ENCODE results near the gene UXT.

UXT gene

DNA sequence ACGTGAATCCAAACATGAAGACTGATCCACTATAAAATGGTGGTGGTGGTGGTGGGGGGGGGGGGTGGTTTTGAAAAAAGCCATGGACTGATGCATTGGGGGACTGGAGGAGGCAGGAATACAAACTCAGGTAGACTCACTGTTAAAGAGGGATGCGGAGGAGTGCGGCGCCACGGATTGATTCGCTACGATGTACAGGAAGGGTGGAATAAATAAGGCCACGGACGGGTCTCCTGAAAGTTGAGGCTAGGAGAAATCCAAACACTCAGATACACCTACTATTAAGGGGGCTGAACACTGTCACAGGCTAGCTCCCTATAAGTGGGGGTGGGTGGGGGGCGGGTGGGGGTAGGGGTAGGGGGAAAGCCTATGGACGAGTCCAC lies 9.2 kb downstream of the UXT start:
- DNase-seq (ENCODE audit: low read depth in 3 of 3, low spot score in 1 of 3): no peak

DNA sequence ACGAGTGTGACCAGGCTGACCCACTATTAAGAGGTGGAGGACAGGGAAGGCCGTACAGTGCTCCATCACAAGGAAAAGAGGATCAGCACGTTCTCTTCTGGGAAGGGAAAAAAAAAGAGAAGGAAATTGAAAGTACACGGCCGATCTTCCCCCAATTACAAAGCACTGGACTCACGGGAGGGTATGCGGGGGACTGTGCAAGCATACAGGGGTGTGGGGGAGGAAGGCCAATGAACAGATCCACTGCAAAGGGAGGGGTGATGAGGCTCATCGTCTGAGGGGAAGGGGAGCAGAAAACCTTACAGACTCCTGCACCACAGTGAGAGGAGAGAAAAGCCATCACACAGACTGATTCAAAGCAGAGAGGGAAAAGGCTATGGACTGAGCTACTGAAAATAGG lies 9.7 kb downstream of the UXT start:
- no peak for DNase-seq (ENCODE audit: low read depth in 3 of 3, low spot score in 1 of 3)

DNA sequence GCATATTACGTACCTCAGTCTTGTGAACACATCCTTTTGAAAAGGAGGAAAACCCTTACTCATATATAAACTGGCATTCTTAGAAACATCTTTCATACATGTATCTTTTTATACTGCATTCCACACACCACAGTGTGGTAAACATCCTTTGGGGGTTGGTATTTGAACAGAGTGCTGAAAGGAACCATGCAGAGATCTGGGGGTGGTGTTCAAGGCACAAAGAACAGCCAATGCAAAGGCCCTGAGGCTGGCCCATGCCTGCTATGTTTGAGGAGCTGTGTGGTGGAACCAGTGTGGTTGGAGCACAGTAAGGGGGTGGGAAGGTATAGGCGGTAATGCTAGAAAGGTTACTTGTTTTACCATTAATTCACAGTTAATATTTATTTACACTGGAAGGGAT lies 10.6 kb downstream of the UXT start:
- DNase-seq (ENCODE audit: low read depth in 3 of 3, low spot score in 1 of 3): no peak

DNA sequence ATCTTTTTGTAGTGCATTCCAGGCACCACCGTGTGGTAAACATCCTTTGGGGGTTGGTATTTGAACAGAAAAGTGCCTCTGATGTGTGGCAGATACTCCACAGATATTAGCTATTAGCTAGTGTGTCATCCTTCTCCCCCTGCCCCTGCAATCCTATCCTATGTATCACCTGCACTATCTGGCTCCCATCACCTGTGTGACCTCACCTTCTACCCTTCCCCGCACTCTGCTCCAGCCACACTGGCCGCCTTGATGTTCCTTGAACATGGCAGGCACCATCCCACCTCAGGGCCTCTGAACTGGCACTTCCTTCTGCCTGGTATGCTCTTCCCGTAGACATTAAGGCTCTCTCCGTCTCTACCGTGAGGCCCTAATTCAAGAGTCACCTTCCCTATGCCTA lies 12.3 kb downstream of the UXT start:
- no peak for DNase-seq (ENCODE audit: low read depth in 3 of 3, low spot score in 1 of 3)

DNA sequence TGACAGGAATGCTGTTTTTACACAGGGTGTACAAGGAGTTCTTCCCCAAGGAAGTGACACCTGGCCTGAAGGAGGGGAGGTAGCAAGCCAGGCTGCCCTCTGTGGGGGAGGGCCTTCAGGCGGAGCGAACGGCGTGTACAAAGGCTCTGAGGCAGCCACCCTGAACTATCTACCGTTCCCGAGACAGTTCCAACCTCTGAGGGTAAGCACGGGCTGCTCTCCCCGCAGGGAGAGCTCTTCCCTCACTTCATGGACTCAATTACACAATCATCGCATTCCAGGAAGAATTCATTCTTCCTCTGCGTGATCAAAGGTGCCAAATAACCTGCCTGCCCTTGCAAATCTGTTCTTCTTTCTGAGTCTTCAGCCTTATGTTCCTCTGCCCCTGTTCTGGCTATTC lies 13.4 kb downstream of the UXT start:
- DNase-seq (ENCODE audit: low read depth in 3 of 3, low spot score in 1 of 3): no peak

DNA sequence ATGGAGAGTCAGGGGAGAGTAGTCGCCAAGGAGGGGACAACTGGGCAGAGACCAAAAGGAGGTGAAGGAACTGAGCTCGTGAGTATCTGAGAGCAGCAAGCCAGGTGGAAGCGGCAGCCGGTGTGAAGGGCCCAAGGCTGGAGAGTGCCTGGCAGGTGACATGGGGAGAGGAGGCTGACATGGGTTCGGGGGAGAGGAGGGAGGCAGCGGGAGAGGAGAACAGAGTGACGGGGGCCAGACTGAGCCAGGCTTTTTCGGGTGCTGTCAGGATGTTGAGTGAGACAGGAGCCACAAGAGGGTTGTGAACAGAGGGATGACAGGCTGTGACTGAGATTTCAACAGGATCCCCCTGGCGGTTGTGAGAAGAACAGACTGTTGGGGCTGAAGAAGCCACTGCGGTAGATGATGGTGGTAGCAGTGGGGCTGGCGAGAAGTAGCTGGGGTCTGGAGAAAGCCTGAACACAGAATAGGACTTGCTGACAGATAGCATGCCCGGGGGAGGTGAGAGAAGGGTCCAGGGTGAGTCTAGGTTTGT lies 14.4 kb downstream of the UXT start:
- DNase-seq (ENCODE audit: low read depth in 3 of 3, low spot score in 1 of 3): no peak

DNA sequence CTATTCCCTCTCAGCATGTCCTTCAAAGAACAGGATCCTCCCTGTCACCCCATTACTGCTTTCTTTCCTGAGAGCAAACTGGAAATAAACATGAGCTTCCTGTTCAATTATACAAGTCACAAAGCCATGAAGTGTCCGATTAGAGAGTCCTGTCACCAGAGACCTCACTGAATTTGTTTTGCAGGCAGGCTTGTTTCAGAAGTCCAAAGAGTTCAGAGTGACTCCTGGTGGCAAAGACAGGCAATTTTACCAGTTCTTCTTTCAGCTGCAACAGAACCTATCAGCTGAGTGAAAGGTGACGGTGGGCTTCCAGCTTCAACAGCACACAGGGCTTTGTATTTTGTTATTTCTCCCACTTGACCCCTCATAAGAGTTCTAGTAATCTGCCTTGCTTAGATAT lies 15.1 kb downstream of the UXT start:
- no peak for DNase-seq (ENCODE audit: low read depth in 3 of 3, low spot score in 1 of 3)

DNA sequence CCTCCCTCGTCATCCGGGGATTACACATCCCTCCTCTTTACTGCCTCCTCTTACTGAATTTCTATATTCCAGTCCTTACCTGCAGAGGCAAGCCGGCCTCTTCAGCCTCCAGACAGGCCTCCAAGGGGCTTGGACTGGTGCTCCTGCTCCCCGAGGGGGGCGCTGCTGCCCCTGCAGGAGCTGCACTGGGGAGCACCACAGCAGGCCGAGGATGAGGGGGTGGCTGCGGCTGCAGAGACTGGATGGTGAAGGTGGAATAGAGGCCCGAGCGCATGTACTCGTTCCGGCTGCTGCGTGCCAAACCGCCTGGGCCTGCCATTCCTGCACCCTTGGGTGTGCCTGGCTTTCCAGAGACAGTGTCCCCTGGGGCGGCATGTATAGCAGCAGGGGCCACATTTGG lies 20.2 kb downstream of the UXT start:
- no peak for DNase-seq (ENCODE audit: low read depth in 3 of 3, low spot score in 1 of 3)

DNA sequence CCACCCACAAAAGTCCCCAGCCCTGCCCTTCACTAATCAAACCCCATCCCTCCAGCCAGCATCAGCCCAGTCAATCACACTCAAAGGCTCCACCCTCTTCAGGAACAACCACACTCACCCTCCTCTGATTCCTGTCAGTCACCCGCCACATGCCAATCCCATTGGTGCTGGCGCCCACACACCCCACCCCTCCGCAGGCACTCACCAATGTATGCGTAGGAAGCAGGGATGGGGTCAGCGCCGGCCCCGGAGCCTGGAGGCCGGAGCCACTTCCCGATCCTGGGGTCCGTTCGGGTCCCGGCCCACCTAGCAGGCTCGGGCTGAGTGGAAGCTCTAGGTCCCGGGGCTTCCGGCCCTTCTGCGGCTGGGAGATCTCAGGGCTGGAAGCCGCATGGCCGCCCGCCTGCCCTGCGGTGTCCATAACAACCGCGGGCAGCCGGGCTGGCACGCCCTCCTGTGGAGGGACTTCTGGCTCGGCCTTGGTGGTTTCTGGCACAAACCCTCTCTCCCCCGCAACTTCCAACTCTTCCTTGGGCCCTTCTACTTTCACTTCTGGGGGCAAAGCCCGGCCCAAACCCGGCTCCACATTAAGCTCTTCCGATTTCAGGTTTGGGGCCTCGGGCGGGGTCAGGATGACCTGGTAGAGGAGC lies 21.3 kb downstream of the UXT start:
- DNase-seq (ENCODE audit: low read depth in 3 of 3, low spot score in 1 of 3): no peak

DNA sequence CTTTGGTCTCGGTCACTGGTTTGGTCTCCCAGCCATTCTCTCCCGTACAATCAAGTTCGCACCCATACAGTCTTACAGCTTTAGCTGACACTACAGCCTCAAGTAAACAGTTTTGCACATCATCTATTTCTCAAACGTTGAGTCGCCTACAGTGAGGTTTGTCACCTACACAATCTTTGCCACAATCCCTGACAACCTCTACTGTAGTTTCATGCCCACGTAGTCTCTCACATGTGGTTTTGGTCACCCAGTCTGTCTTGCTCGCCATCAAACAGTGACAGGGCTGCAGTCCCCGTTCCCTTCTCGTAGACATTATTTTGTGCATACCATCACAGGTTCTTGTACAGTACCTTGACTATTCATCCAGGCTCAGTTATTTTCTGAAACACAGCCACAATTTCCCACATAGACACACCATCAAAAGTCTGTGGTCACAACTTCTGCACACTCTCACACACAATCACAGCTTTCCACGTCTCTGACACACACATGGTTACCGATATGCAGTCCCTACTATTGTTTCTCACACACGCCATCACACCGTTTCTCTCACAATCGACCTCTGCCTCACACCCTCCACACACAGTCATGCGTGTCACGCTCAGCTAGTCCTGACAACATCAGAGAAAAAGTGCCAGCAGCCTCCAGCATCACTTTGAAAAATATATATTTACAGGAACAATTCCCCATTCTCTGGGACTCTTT lies 24.0 kb downstream of the UXT start:
- DNase-seq (ENCODE audit: low read depth in 3 of 3, low spot score in 1 of 3): no peak

DNA sequence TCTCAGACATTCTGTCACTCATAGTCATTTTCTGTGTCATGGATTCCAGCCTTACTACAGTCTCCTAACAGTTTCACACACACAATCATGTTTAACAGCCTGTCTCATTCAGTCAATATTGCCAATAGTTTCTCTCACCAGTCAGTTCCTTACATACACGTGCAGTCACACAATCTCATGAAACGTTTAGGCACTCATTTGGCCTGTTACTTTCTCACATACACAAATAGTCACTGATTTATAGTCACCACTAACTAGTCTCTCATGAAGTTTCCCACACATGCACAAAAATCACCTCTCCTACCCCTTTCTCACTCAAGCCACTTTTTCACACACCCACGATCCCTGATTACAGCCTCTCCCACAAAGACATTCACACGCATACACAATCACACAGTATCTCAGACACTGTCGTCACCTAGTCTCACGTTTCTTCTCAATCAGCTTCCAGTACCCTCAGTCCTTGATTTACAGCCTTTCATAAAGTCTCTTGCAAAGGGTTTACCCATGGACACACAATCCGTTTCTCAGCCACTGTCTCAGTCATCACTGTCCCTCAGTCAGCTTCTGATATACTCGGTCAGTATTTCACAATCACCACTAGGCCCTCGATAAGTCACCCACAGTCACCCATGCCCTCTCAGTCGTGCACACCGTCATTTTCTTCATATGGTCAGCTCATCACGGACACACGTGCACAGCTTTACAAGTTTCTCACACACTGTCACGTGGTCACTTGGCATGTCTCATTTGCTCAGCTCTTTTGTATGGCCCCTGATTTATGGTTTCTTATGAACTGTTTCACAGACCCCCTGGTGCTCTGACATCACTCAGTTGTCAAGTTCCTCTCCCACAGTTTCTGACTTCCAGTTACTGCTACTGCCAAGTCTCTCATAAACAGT lies 25.0 kb downstream of the UXT start:
- DNase-seq (ENCODE audit: low read depth in 3 of 3, low spot score in 1 of 3): no peak

DNA sequence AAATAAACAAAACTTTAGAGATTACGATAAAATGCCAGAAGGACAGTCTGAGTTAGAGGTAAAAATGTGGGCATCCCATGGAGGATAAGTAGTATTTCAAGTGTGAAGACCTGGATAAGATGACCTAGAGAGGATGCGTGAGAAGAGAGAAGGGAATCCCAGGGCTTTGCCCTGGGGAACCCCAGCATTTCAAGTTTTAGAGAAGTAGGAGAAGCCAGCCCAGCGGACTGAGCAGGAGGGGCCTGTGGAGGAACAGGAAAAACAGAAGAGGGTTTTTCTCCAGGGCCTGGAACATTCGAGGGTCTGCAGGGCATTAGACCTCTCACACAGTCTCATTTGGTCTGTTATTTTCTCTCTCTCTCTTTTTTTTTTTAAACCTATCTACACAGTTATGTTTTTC lies 26.3 kb downstream of the UXT start:
- no peak for DNase-seq (ENCODE audit: low read depth in 3 of 3, low spot score in 1 of 3)

DNA sequence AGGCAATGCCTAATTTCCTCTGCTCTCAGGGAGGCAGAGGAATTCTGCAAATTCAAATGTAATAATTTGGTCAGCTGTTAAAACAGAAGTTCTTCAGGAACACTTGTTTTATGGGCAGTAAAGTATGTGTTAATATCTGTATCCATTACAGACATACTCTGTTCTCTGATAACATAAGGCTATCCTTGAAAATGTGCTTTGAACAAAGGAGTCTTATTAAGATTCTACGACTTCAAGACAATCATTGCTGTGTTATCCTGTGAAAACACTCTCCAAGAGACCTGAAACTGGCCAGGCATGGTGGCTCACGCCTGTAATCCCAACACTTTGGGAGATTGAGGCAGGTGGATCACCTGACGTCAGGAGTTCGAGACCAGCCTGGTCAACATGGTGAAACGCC lies 27.3 kb downstream of the UXT start:
- DNase-seq (ENCODE audit: low read depth in 3 of 3, low spot score in 1 of 3): no peak

DNA sequence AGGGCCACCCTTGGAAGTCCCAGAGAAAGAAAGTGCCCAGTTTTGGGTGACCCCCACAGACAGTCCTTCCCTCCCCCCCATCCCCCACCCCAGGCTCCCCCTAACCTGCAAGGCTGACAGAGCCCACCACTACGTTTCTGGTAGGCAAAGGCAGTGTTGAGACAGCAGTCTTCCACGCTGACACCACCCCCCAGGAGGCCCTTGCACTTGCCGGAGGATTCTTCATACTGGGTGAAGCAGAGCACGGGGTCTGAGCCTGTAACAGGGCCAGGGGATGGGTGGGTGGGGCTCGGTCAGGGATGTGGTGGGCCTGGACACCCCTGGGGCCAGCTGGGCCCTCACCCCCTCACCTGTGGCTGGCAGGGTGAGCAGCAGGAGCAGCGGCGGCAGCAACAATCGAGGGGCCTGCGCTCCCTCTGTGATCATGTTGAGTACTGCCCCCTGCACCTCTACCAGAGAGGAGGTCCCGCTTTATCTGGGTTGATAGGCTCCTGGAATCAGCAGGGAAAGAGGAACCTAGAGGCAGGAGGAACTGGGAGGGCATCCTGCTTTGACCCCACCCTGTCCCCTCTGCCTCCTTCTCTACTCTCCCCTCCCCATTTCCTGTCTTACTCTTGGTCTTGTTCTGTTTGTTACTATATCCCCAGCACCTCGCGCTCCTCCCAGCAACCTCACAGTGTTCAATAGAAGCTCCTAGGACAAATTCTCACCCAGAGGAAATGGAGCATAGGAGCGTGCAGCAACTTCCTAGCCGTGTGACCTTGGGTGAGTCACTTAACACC lies 29.4 kb downstream of the UXT start, which contains the start of gene CFP:
Gene CFP (minus strand): TSS at position 512 of the 782 bp plus-strand sequence. CDS start 86 bp downstream, at position 426.
- no peak for DNase-seq (ENCODE audit: low read depth in 3 of 3, low spot score in 1 of 3)

DNA sequence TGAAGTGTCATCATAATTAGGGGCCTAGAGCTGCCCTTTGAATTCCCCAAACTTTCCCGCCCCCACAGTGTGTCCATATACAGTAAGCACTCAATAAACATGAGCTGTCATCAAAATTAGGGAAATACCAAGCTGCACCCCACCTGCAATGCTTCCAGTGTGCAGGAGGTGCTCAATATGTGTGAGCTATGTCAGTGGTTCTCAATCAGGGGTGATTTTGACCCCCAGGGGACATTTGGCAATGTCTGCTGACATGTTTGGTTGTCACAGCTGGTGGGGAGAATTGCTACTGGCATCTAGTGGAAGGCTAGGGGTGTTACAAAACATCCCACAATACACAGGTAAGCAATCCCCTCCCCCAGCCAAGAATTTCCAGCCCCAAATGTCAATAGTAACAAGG lies 30.0 kb downstream of the UXT start:
- DNase-seq (ENCODE audit: low read depth in 3 of 3, low spot score in 1 of 3): no peak

DNA sequence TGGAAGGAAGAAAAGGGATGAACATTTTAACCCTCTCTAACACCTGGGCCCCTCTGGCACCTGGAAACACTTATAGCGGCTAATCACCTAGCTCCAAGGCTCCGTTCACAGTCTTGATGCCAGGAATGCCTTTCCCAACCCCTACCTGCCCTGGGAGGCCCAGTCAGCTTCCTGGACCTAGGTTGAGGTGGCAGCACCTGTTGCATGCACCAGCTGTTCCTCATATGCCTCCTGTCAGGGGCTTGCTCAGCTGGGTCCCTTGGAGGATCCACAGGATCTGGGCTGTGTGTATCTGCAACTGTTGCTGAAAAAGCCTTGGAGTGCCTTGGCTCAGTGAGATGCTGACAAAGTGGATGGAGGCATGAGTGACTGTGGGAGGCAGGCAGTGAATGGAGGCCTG lies 33.6 kb downstream of the UXT start:
- DNase-seq (ENCODE audit: low read depth in 3 of 3, low spot score in 1 of 3): no peak

DNA sequence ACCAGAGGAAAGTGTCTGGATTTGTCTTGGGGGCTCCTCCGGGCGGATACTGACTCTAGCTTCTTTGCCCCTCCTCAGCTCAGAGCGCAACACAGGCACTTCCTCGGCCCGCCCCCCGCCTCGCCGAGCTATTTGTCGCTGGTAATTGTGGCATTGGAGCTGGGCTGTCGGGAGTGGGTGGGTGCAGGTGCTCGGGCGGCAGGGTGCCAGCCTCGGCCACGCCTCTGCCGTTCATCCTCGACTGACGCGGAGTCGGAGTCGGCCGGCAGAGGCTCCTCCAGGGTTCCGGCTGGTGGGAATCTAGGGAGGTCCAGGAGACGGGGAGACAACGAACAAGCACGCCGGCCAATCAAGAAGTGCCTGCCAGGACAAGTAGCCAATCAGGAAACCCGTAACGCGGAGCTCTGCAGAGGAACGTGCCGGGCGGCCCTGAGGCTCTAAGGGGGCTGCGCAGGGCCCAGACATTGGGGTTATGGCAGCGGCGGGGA lies 35.4 kb downstream of the UXT start:
- no peak for DNase-seq (ENCODE audit: low read depth in 3 of 3, low spot score in 1 of 3)

DNA sequence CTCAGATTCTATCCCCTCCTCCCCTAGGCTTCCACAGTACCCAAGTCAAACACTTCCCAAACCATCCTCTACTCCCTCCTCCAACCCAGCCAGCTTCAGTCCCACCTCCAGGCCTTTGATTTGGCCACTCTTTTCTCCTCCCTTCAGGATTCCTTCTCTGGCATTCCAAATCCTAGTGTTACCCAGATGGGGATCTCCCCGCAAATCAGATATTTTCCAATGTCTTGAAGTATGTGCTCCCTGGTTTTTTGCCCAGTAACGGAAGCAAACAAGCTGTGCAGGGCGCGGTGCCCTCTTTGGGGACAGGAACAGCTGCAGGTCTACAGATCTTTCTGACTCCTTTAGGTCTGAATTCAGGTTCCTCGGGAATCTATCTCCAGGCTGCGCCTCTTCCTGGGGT lies 37.1 kb downstream of the UXT start:
- no peak for DNase-seq (ENCODE audit: low read depth in 3 of 3, low spot score in 1 of 3)

DNA sequence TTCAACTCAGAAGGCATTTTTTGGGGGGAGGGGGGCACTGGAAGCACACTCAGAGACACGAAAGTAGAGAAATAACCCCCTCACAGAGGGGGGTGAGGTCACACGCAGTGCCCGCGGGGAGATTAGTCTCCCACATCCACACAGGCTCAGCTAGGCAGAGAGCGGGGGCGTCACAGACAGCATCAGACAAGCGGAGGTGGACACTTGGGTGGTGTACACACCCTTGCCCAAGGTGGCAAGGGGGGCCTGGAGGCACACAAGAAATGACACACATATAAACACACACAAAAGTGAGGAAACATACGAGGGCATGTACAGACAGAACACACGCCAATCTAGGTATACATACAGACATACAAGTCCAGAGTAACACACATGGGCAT lies 38.7 kb downstream of the UXT start:
- DNase-seq (ENCODE audit: low read depth in 3 of 3, low spot score in 1 of 3): no peak

DNA sequence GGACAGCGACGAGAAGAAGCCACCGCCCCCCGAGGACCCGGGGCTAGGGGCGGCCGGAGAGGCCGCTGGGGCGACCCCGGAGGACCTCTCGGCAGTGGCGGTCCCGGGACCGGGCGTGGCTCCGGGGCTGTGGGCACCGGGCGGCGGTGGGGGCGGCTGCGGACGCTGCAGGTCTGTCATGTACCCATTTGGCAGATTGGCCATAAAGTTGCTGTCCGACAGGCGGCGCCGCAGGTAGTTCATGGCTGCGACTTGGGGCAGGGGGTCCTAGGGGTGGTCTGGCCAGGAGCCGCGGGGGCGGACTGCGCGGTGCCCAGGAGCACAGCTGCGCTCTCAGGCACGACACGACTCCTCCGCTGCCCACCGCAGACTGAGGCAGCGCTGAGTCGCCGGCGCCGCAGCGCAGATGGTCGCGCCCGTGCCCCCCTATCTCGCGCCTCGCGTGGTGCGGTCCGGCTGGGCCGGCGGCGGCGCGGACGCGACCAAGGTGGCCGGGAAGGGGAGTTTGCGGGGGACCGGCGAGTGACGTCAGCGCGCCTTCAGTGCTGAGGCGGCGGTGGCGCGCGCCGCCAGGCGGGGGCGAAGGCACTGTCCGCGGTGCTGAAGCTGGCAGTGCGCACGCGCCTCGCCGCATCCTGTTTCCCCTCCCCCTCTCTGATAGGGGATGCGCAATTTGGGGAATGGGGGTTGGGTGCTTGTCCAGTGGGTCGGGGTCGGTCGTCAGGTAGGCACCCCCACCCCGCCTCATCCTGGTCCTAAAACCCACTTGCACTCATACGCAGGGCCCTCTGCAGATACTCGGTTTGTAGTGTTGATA lies 39.3 kb downstream of the UXT start, which contains the start of gene SYN1:
Gene SYN1 (minus strand): TSS at position 372 of the 817 bp plus-strand sequence. CDS start 129 bp downstream, at position 243.
- peak; percentile 53 to 68 (median 64) for DNase-seq (ENCODE audit: low read depth in 3 of 3, low spot score in 1 of 3)
